Prostate gland (tissue), 2 donors: ENCODE results near the gene IL11RA.

Experiments used
- POLR2A ChIP-seq: fragments of 450-650 bp; IDR thresholded peaks from one replicate; pipeline ENCODE4 v1.6.1; 2016; ENCODE audit warnings: antibody characterized with exemption, mild to moderate bottlenecking
- POLR2AphosphoS5 ChIP-seq: sonication (generic); formaldehyde crosslinking; IDR thresholded peaks from one replicate; pipeline ENCODE4 v1.6.1; 2017; ENCODE audit warnings: antibody characterized with exemption
- TF ChIP-seq, protein P1 (sequence below), 4 experiments: fragments of 200-600 bp in 2 of 4; fragments of 450-650 bp in 2 of 4; sonication (generic) in 2 of 4; IDR thresholded peaks; 1 replicate in 3 of 4; 2 replicates in 1 of 4; pipeline ENCODE4 v1.5.1; 2016 to 2019; ENCODE audit warnings: antibody characterized with exemption in 4 of 4, mild to moderate bottlenecking in 2 of 4, moderate library complexity in 2 of 4

DNA sequence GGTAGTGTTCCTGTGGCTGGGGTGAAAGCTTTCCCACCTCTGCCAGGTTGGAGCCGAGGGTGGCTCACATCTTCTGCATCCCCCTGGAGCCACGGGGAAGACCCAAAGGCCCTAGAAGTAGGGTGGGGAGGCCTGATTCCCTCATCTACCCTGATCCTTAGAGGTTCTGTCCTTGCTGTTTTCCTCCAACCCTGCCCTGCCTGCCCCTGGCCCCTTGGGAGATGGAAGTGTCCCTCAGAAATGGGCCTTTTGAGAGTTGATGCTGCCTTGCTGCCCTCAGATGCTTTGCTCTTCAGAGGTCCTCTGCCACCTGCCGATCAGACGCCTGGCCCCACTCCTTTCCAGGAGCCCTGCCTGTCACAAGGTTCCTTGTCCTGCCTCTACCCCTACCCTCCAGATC is 32.8 kb downstream of the IL11RA start:
- TF ChIP-seq, protein P1, sequence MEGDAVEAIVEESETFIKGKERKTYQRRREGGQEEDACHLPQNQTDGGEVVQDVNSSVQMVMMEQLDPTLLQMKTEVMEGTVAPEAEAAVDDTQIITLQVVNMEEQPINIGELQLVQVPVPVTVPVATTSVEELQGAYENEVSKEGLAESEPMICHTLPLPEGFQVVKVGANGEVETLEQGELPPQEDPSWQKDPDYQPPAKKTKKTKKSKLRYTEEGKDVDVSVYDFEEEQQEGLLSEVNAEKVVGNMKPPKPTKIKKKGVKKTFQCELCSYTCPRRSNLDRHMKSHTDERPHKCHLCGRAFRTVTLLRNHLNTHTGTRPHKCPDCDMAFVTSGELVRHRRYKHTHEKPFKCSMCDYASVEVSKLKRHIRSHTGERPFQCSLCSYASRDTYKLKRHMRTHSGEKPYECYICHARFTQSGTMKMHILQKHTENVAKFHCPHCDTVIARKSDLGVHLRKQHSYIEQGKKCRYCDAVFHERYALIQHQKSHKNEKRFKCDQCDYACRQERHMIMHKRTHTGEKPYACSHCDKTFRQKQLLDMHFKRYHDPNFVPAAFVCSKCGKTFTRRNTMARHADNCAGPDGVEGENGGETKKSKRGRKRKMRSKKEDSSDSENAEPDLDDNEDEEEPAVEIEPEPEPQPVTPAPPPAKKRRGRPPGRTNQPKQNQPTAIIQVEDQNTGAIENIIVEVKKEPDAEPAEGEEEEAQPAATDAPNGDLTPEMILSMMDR (IDR thresholded peaks at IDR 0.05), result no peak
- TF ChIP-seq POLR2AphosphoS5 (no peak), POLR2A (no peak)
